Loucy (cell line): ENCODE measurements around the gene MAP3K10.

ENCODE experiments used
- H2AFZ ChIP-seq: fragments of 200-600 bp; sonication (generic); 2 replicates; pipeline ENCODE4 v1.6.0; 2016; ENCODE audit warnings: antibody characterized with exemption, mild to moderate bottlenecking, low read length, moderate library complexity
- H3F3A ChIP-seq: fragments of 200-600 bp; 2 replicates; pipeline ENCODE4 v1.6.0; 2016; ENCODE audit warnings: antibody characterized with exemption, low read depth, mild to moderate bottlenecking
- H3K27me3 ChIP-seq: fragments of 200-600 bp; sonication (generic); 2 replicates; pipeline ENCODE4 v1.6.1; 2014; ENCODE audit warnings: low read length, mild to moderate bottlenecking; ENCODE audit not compliant: insufficient read depth, poor library complexity, severe bottlenecking
- H3K36me3 ChIP-seq: fragments of 200-600 bp; sonication (generic); 2 replicates; pipeline ENCODE4 v1.6.1; 2016; ENCODE audit warnings: low read length; ENCODE audit not compliant: insufficient read depth
- H3K4me1 ChIP-seq: fragments of 200-600 bp; sonication (generic); 2 replicates; pipeline ENCODE4 v1.5.1; 2014; ENCODE audit warnings: low read length, mild to moderate bottlenecking; ENCODE audit not compliant: insufficient read depth, poor library complexity, severe bottlenecking
- H3K4me2 ChIP-seq: fragments of 200-600 bp; sonication (generic); 2 replicates; pipeline ENCODE4 v1.6.0; 2014; ENCODE audit warnings: antibody characterized with exemption, low read length, low read depth, mild to moderate bottlenecking; ENCODE audit not compliant: poor library complexity, severe bottlenecking
- H3K4me3 ChIP-seq: fragments of 200-600 bp; sonication (generic); 2 replicates; pipeline ENCODE4 v1.5.1; 2014; ENCODE audit warnings: low read length, mild to moderate bottlenecking, mixed read lengths; ENCODE audit not compliant: poor library complexity, severe bottlenecking
- H3K79me2 ChIP-seq: fragments of 200-600 bp; sonication (generic); 2 replicates; pipeline ENCODE4 v1.6.1; 2014; ENCODE audit warnings: low read length; ENCODE audit not compliant: insufficient read depth
- H3K9ac ChIP-seq: fragments of 200-600 bp; sonication (generic); 2 replicates; pipeline ENCODE4 v1.6.0; 2014; ENCODE audit warnings: mild to moderate bottlenecking, low read depth, low read length, moderate library complexity; ENCODE audit not compliant: poor library complexity, severe bottlenecking
- H3K9me2 ChIP-seq: fragments of 200-600 bp; sonication (generic); replicated peaks from 2 replicates; pipeline ENCODE4 v1.6.1; 2016; ENCODE audit warnings: low read depth, low read length, mixed read lengths
- H3K9me3 ChIP-seq: fragments of 200-600 bp; sonication (generic); 2 replicates; pipeline ENCODE4 v1.6.1; 2014; ENCODE audit warnings: mild to moderate bottlenecking, antibody characterized with exemption, low read length, low read depth; ENCODE audit not compliant: insufficient read depth
- H4K20me1 ChIP-seq: fragments of 200-600 bp; sonication (generic); 2 replicates; pipeline ENCODE4 v1.6.0; 2014; ENCODE audit warnings: antibody characterized with exemption, low read length, mild to moderate bottlenecking; ENCODE audit not compliant: insufficient read depth, poor library complexity, severe bottlenecking
- EZH2phosphoT487 ChIP-seq: fragments of 200-600 bp; IDR thresholded peaks from 2 replicates; pipeline ENCODE4 v1.6.1; 2018; ENCODE audit warnings: antibody characterized with exemption, mild to moderate bottlenecking, moderate library complexity, borderline replicate concordance
- TF ChIP-seq, protein P1 (sequence below): fragments of 200-600 bp; sonication (generic); conservative IDR thresholded peaks from 2 replicates; pipeline ENCODE4 v1.5.1; 2014; ENCODE audit warnings: mild to moderate bottlenecking, antibody characterized with exemption, low read length

MAP3K10 gene

GRCh38 chr19:40200341-40201099 is 9.3 kb downstream of the MAP3K10 start:
- TF ChIP-seq, protein P1, sequence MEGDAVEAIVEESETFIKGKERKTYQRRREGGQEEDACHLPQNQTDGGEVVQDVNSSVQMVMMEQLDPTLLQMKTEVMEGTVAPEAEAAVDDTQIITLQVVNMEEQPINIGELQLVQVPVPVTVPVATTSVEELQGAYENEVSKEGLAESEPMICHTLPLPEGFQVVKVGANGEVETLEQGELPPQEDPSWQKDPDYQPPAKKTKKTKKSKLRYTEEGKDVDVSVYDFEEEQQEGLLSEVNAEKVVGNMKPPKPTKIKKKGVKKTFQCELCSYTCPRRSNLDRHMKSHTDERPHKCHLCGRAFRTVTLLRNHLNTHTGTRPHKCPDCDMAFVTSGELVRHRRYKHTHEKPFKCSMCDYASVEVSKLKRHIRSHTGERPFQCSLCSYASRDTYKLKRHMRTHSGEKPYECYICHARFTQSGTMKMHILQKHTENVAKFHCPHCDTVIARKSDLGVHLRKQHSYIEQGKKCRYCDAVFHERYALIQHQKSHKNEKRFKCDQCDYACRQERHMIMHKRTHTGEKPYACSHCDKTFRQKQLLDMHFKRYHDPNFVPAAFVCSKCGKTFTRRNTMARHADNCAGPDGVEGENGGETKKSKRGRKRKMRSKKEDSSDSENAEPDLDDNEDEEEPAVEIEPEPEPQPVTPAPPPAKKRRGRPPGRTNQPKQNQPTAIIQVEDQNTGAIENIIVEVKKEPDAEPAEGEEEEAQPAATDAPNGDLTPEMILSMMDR, result no peak
- TF ChIP-seq EZH2phosphoT487, result no peak
- no peaks in the 10 kb centered on the region for H3F3A ChIP-seq
- no peak overlapping the region for H2AFZ ChIP-seq
- no peaks in the 10 kb centered on the region for H3K4me1 ChIP-seq
- H4K20me1 ChIP-seq, result no peaks in the 10 kb centered on the region
- no peaks in the 10 kb centered on the region for H3K9me2 ChIP-seq
- no peaks in the 10 kb centered on the region for H3K79me2 ChIP-seq
- H3K27me3 ChIP-seq, result no peaks in the 10 kb centered on the region
- H3K9ac ChIP-seq, result no peak overlapping the region
- H3K9me3 ChIP-seq, result no peaks in the 10 kb centered on the region
- H3K4me3 ChIP-seq, result no peak overlapping the region
- H3K36me3 ChIP-seq, result no peaks in the 10 kb centered on the region
- H3K4me2 ChIP-seq, result no peak overlapping the region

GRCh38 chr19:40204381-40204780 is 13.2 kb downstream of the MAP3K10 start:
- Histone ChIP-seq H3K4me2 (no peak overlapping the region), H3K9me2 (no peaks in the 10 kb centered on the region), H3K9ac (no peak overlapping the region), H2AFZ (no peak overlapping the region), H3K27me3 (no peaks in the 10 kb centered on the region), H3F3A (no peaks in the 10 kb centered on the region), H3K36me3 (no peaks in the 10 kb centered on the region), H3K79me2 (no peaks in the 10 kb centered on the region), H4K20me1 (no peaks in the 10 kb centered on the region), H3K4me3 (no peak overlapping the region), H3K9me3 (no peaks in the 10 kb centered on the region), H3K4me1 (no peaks in the 10 kb centered on the region)
- TF ChIP-seq, protein P1, result no peak
- no peak for TF ChIP-seq EZH2phosphoT487

GRCh38 chr19:40205760-40206159 is 14.5 kb downstream of the MAP3K10 start:
- H3K9me2 ChIP-seq, result no peaks in the 10 kb centered on the region

More at GRCh38 chr19:40205760-40206159, 14.5 kb downstream of the MAP3K10 start:
- no peak for TF ChIP-seq EZH2phosphoT487
- TF ChIP-seq, protein P1, result no peak
- Histone ChIP-seq H3K4me1 (no peaks in the 10 kb centered on the region), H2AFZ (no peak overlapping the region), H3K36me3 (no peaks in the 10 kb centered on the region), H3F3A (no peaks in the 10 kb centered on the region), H3K79me2 (no peaks in the 10 kb centered on the region), H3K9ac (no peak overlapping the region), H3K4me3 (no peak overlapping the region), H3K9me3 (no peaks in the 10 kb centered on the region), H4K20me1 (no peaks in the 10 kb centered on the region), H3K4me2 (no peak overlapping the region), H3K27me3 (no peaks in the 10 kb centered on the region)
